ENCODE data around the gene FOXO3.
A peak's percentile ranks its signal among the peaks of the same experiment; 100 is the strongest.

Gene FOXO3

GRCh38 chr6:108672641-108673040, 111.9 kb downstream of the FOXO3 start:
- TF ChIP-seq GATA3 (IDR thresholded peaks at IDR 0.05; ENCODE audit: low read depth, low read length) (no peak), GATA2 (IDR thresholded peaks at IDR 0.05; ENCODE audit: low read depth, low read length) (no peak)

GRCh38 chr6:108673153-108673552, 112.4 kb downstream of the FOXO3 start:
- TF ChIP-seq GATA3 (IDR thresholded peaks at IDR 0.05; ENCODE audit: low read depth, low read length) (no peak), GATA2 (IDR thresholded peaks at IDR 0.05; ENCODE audit: low read depth, low read length) (no peak)

GRCh38 chr6:108673602-108674001, 112.9 kb downstream of the FOXO3 start:
- TF ChIP-seq GATA2 (IDR thresholded peaks at IDR 0.05; ENCODE audit: low read depth, low read length) = no peak

GRCh38 chr6:108675226-108676200, 114.8 kb downstream of the FOXO3 start:
- TF ChIP-seq GATA3 (IDR thresholded peaks at IDR 0.05; ENCODE audit: low read depth, low read length) (no peak), GATA2 (IDR thresholded peaks at IDR 0.05; ENCODE audit: low read depth, low read length) (no peak)

- TF ChIP-seq GATA2 (IDR thresholded peaks at IDR 0.05; ENCODE audit: low read depth, low read length) = peak; percentile 61; the same call in 1 of the 2 replicates
- TF ChIP-seq GATA3 (IDR thresholded peaks at IDR 0.05; ENCODE audit: low read depth, low read length) = peak; percentile 82; the same call in 1 of the 2 replicates
Measured at GRCh38 chr6:108676555-108676954, 115.8 kb downstream of the FOXO3 start.

- TF ChIP-seq GATA2 (IDR thresholded peaks at IDR 0.05; ENCODE audit: low read depth, low read length) (no peak), GATA3 (IDR thresholded peaks at IDR 0.05; ENCODE audit: low read depth, low read length) (no peak)
Measured at GRCh38 chr6:108677357-108677756, 116.6 kb downstream of the FOXO3 start.

GRCh38 chr6:108677894-108678293, 117.2 kb downstream of the FOXO3 start:
- TF ChIP-seq GATA3 (IDR thresholded peaks at IDR 0.05; ENCODE audit: low read depth, low read length) (no peak), GATA2 (IDR thresholded peaks at IDR 0.05; ENCODE audit: low read depth, low read length) (no peak)

GRCh38 chr6:108684771-108685329, 124.1 kb downstream of the FOXO3 start:
- no peak for TF ChIP-seq GATA3 (IDR thresholded peaks at IDR 0.05; ENCODE audit: low read depth, low read length)
- peak; percentile 86 for TF ChIP-seq GATA2 (IDR thresholded peaks at IDR 0.05; ENCODE audit: low read depth, low read length)

GRCh38 chr6:108685970-108686369, 125.3 kb downstream of the FOXO3 start:
- TF ChIP-seq GATA3 (IDR thresholded peaks at IDR 0.05; ENCODE audit: low read depth, low read length) = no peak
- TF ChIP-seq GATA2 (IDR thresholded peaks at IDR 0.05; ENCODE audit: low read depth, low read length) = peak; percentile 30; the same call in 1 of the 2 replicates

- no peak for TF ChIP-seq GATA2 (IDR thresholded peaks at IDR 0.05; ENCODE audit: low read depth, low read length)
- TF ChIP-seq GATA3 (IDR thresholded peaks at IDR 0.05; ENCODE audit: low read depth, low read length) = no peak
Measured at GRCh38 chr6:108686896-108687295, 126.2 kb downstream of the FOXO3 start.

- no peak for TF ChIP-seq GATA3 (IDR thresholded peaks at IDR 0.05; ENCODE audit: low read depth, low read length)
- no peak for TF ChIP-seq GATA2 (IDR thresholded peaks at IDR 0.05; ENCODE audit: low read depth, low read length)
Measured at GRCh38 chr6:108687921-108688320, 127.2 kb downstream of the FOXO3 start.

- TF ChIP-seq GATA2 (IDR thresholded peaks at IDR 0.05; ENCODE audit: low read depth, low read length) = no peak
- TF ChIP-seq GATA3 (IDR thresholded peaks at IDR 0.05; ENCODE audit: low read depth, low read length) = no peak
Measured at GRCh38 chr6:108689272-108690161, 128.8 kb downstream of the FOXO3 start.

- no peak for TF ChIP-seq GATA2 (IDR thresholded peaks at IDR 0.05; ENCODE audit: low read depth, low read length)
- no peak for TF ChIP-seq GATA3 (IDR thresholded peaks at IDR 0.05; ENCODE audit: low read depth, low read length)
Measured at GRCh38 chr6:108690326-108691049, 129.8 kb downstream of the FOXO3 start.

Measured in SH-SY5Y (cell line).